Lower leg skin (tissue), 4 donors: ENCODE measurements around the gene DPYSL5. TPM values are rescaled to one million over a fixed set of nuclear protein-coding genes. Genes with fewer than 3 reads are reported as not detected.

Experiments
- DNase-seq, 2 donors: peaks; one replicate each; pipeline ENCODE4 v3.0.0-alpha.2; 2019; ENCODE audit warnings: low spot score in 2 of 2
- H3K4me3 ChIP-seq: fragments of 200-600 bp; sonication (generic); 2 replicates; pipeline ENCODE4 v1.5.1; 2017; ENCODE audit warnings: mild to moderate bottlenecking, low read depth; ENCODE audit not compliant: poor library complexity, severe bottlenecking
- POLR2A ChIP-seq, 2 donors: fragments of 450-650 bp; IDR thresholded peaks; one replicate each; pipeline ENCODE4 v1.6.1; 2016 to 2017; ENCODE audit warnings: antibody characterized with exemption in 2 of 2, mild to moderate bottlenecking in 1 of 2, moderate library complexity in 1 of 2
- WGBS, 2 donors: methylation state at CpG; one replicate each; pipeline ENCODE4 v1.1.5; 2018; 5-methylcytosine and 5-hydroxymethylcytosine counted together
- intact Hi-C: fragments of 100-400 bp; cut with DNase I; formaldehyde crosslinking; loops from one replicate; pipeline ENCODE4 v1.15.0; 2023; ENCODE audit warnings: low total_unique reads
- total RNA-seq, 4 donors: library from RNA; depleted of rRNA; stranded (reverse); fragments of >200 nt; gene quantifications; one replicate each; pipeline ENCODE4 v1.1.0, GENCODE V29; 2016
- TF ChIP-seq, protein P1 (sequence below), 3 donors: fragments of 450-650 bp; IDR thresholded peaks; one replicate each; pipeline ENCODE4 v1.5.1; 2016; ENCODE audit warnings: antibody characterized with exemption in 3 of 3, mild to moderate bottlenecking in 3 of 3, moderate library complexity in 2 of 3

Gene DPYSL5
- total RNA-seq, 4 donors from 2014 or later, result not detected

DNA sequence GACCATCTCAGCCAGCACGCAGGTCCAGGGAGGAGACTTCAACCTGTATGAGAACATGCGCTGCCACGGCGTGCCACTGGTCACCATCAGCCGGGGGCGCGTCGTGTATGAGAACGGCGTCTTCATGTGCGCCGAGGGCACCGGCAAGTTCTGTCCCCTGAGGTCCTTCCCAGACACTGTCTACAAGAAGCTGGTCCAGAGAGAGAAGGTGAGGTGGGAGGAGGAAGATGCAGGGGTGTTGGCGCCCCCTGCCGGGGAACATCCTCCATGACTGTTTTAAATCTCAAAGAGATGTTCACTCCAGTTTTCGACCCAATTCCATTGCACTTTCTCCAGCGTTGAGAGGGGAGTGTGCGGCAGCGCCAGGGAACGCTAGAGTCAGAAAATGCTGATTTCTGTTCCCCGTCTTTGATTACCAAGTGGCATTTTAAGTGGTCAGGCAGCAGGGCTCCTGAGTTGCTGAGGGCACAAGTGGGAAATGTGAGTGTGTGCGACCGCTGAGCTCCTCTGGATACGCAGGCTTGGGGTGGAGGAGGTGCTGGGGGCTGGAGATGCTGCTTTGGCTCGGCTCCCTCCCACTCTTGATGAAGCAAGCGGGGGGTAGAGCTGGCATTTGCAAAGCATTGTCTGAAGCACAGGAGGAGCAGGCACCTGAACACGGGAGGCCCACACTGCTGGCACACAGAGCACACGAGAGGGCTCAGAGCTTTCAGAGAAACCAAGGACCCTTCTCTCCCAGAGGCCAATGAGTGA lies 94.8 kb downstream of the DPYSL5 start:
- no peak for TF ChIP-seq POLR2A (IDR thresholded peaks at IDR 0.05)
- TF ChIP-seq, protein P1, sequence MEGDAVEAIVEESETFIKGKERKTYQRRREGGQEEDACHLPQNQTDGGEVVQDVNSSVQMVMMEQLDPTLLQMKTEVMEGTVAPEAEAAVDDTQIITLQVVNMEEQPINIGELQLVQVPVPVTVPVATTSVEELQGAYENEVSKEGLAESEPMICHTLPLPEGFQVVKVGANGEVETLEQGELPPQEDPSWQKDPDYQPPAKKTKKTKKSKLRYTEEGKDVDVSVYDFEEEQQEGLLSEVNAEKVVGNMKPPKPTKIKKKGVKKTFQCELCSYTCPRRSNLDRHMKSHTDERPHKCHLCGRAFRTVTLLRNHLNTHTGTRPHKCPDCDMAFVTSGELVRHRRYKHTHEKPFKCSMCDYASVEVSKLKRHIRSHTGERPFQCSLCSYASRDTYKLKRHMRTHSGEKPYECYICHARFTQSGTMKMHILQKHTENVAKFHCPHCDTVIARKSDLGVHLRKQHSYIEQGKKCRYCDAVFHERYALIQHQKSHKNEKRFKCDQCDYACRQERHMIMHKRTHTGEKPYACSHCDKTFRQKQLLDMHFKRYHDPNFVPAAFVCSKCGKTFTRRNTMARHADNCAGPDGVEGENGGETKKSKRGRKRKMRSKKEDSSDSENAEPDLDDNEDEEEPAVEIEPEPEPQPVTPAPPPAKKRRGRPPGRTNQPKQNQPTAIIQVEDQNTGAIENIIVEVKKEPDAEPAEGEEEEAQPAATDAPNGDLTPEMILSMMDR (IDR thresholded peaks at IDR 0.05), result peak in 1 of 3 donors; percentile 52
- intact Hi-C loops, result loop anchor here (5.0 kb wide), 1 partner anchor 100 kb away; no protein-coding TSS in a partner anchor
- DNase-seq, result peak; percentile 37 to 93
- 25 to 35% methylated on average over 24 to 28 of the region's 28 CpGs for WGBS, 2 donors
- H3K4me3 ChIP-seq, result no peak overlapping the region

DNA sequence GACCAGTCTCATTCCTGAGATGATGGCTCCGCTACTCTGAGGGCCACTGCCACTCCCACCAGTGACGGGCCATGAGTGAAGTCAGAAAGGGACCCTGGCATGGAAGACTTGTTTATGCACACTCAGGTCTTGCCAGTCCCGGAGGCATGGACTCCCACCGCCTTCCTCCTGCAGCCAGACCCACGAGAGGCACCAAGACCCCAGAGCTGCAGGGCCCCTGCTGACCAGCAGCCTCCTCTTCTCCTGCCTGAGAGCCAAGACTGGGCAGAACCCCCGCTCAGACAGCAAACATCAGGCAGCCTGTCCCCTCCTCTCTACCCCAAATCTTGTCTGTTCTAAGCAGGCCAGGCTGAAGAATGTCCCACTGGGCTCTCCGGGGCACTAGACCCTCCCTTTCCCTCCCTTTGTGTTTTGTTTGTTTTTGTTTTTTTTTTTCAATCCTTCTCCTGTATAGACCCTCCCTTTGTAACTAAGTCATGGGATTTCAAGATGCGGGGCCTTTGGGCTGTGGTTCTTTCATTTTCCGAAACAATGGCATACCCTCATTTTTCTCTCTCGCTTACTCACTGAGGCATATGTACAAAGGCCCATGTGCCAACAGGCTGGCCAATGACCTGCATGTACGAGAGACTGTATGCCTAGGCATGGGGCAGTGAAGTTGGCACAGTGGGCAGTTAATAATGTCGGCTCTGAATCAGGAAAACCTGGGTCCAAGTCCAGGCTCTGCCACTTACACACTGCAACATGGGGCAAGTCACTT lies 98.2 kb downstream of the DPYSL5 start:
- WGBS, 2 donors, result 77 to 85% methylated on average over 10 to 12 of the region's 12 CpGs
- intact Hi-C loops, result no loop called here
- TF ChIP-seq, protein P1 (IDR thresholded peaks at IDR 0.05), result no peak
- TF ChIP-seq POLR2A (IDR thresholded peaks at IDR 0.05), result no peak
- no peak for DNase-seq
- no peak overlapping the region for H3K4me3 ChIP-seq

DNA sequence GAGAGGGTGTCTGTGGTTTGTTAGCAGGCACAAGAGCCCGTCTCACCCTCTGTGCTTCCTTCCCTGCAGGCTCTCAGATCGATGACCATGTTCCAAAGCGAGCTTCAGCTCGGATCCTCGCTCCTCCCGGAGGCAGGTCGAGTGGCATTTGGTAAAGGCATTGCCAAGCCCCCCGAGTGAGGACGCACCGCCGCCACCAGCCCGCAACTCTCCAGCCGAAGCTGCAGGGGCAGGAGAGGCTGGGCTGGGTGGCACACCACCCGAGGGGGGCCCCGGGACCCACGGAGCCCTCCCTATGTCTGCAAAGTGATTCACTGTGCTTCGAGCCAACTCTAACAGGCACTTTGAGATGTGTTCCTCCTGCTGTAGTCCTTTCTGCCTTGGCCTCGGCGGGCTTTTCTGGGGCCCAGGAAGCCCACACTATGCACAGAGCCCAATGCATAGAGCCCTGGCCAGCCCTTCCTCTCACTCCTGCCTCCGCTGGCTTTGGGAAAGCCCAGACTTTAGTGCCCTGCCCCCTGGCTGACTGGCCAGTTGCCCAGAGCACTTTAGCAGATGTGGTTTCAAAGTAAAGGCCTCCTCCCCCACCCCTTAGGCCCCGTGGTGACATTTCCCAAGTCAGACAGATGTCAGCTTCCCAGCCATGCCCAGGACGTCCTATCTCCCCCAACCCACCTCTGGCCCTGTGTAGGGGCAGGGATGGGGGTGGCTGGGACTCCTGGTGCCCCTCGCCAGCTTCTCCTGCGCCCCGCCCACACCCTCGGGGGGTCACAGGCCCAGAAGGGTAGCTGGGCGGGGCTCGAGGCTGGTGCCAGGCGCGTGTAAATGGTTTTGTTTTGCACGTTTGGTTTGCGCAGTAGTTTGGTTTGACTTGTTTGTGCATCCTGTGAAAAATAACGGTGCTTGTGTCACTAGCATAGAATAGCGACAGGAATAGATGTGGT lies 99.2 kb downstream of the DPYSL5 start:
- intact Hi-C loops, result no loop called here
- no peak for DNase-seq

GRCh38 chr2:26948800-26949199 lies 100.9 kb downstream of the DPYSL5 start:
- WGBS, 2 donors, result 91 to 97% methylated on average over 3 of the region's 3 CpGs
- TF ChIP-seq, protein P1 (IDR thresholded peaks at IDR 0.05), result no peak
- TF ChIP-seq POLR2A (IDR thresholded peaks at IDR 0.05), result no peak
- intact Hi-C loops, result no loop called here
- DNase-seq, result no peak
- no peak overlapping the region for H3K4me3 ChIP-seq

More for the DNA sequence above, 99.2 kb downstream of the DPYSL5 start:
- TF ChIP-seq, protein P1 (IDR thresholded peaks at IDR 0.05), result no peak
- no peak for TF ChIP-seq POLR2A (IDR thresholded peaks at IDR 0.05)
- 54 to 55% methylated on average over 29 to 32 of the region's 34 CpGs for WGBS, 2 donors
- no peak overlapping the region for H3K4me3 ChIP-seq

- no peak overlapping the region for H3K4me3 ChIP-seq
- TF ChIP-seq, protein P1 (IDR thresholded peaks at IDR 0.05), result no peak
- TF ChIP-seq POLR2A (IDR thresholded peaks at IDR 0.05), result no peak
- intact Hi-C loops, result no loop called here
- no peak for DNase-seq
- 63 to 68% methylated on average over 5 of the region's 5 CpGs for WGBS, 2 donors
Measured at GRCh38 chr2:26950246-26950645, 102.3 kb downstream of the DPYSL5 start.
